Adipocyte (in vitro differentiated cells): ENCODE results near the gene WWP2.
"Not testable (repeated sequence)": the region's sequence is repeated elsewhere in the genome, so short reads cannot be mapped to it uniquely, and the experiment has no call there.

ENCODE experiments used
- DNase-seq: peaks from one replicate; pipeline ENCODE4 v3.0.0-alpha.2; 2015; ENCODE audit warnings: low read depth
- H3K27me3 ChIP-seq: replicated peaks from 2 replicates; pipeline ENCODE4 v1.7.0; 2013; ENCODE audit warnings: mild to moderate bottlenecking, low read length, moderate library complexity; ENCODE audit not compliant: control insufficient read depth, insufficient read depth
- H3K36me3 ChIP-seq: 2 replicates; pipeline ENCODE4 v1.7.0; 2013; ENCODE audit warnings: low read length, mild to moderate bottlenecking, moderate library complexity; ENCODE audit not compliant: control insufficient read depth, insufficient read depth, severe bottlenecking
- H3K4me1 ChIP-seq: 2 replicates; pipeline ENCODE4 v1.7.0; 2013; ENCODE audit warnings: mild to moderate bottlenecking, low read length, moderate library complexity; ENCODE audit not compliant: control insufficient read depth, insufficient read depth
- H3K4me3 ChIP-seq: 2 replicates; pipeline ENCODE4 v1.7.0; 2013; ENCODE audit warnings: mild to moderate bottlenecking, low read length, moderate library complexity
- H3K9ac ChIP-seq: 2 replicates; pipeline ENCODE4 v1.7.0; 2013; ENCODE audit warnings: mild to moderate bottlenecking, low read length, moderate library complexity
- H3K9me3 ChIP-seq: 2 replicates; pipeline ENCODE4 v1.7.0; 2013; ENCODE audit warnings: mild to moderate bottlenecking, low read length, moderate library complexity; ENCODE audit not compliant: control insufficient read depth

The WWP2 gene

DNA sequence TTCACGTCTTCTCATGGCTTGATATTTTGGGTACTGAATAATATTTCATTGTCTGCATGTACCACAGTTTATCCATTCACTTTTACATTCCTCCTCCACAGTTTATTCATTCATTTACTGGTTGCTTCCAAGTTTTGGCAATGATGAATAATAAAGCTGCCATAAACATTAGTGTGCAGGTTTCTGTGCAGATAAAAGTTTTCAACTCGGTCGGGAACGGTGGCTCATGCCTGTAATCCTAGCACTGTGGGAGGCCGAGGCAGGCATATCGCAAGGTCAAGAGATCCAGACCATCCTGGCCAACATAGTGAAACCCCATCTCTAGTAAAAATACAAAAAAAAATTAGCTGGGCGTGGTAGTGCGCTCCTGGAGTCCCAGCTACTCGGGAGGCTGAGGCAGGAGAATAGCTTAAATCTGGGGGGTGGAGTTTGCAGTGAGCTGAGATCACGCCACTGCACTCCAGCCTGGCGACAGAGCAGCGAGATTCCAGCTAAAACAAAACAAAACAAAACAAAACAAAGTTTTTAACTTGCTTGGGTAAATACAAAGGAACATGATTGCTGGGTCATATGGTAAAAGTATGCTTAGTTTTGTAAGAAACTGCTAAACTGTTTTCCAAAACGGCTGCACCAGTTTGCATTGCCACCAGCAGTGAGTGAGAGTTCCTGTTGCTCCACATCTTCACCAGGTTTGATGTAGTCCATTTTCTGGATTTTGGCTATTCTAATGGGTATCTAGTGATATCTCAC is 89.5 kb downstream of the WWP2 start:
- no peaks in the 10 kb centered on the region for H3K36me3 ChIP-seq
- peak overlapping the region; percentile 5 for H3K9ac ChIP-seq
- H3K4me3 ChIP-seq: peak overlapping the region; percentile 40
- no peaks in the 10 kb centered on the region for H3K27me3 ChIP-seq
- H3K9me3 ChIP-seq: no peaks in the 10 kb centered on the region
- H3K4me1 ChIP-seq: peaks cover 28% of the 10 kb centered on the region
- no peak for DNase-seq

DNA sequence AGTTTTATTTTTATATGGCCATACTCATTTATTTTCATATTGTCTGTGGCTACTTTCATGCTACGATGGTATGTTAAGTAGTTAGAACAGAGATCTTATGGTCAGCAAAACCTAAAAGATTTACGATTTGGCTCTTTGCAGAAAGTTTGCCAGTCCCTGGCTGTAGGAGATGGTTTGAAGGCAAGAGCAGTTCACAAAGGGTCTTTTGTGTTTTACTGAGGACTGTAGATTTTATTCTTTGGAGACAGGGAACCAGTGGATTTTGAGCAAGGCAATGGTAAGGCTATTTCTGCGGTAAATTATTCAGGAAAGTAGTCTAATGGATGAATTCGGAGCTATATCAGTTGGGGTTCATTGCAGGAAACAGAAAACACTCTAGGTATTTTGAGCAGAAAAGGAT is 90.7 kb downstream of the WWP2 start:
- Histone ChIP-seq H3K9ac (no peak overlapping the region), H3K4me3 (no peak overlapping the region), H3K9me3 (no peaks in the 10 kb centered on the region), H3K36me3 (no peaks in the 10 kb centered on the region), H3K27me3 (no peaks in the 10 kb centered on the region), H3K4me1 (peaks cover 25% of the 10 kb centered on the region)
- no peak for DNase-seq

DNA sequence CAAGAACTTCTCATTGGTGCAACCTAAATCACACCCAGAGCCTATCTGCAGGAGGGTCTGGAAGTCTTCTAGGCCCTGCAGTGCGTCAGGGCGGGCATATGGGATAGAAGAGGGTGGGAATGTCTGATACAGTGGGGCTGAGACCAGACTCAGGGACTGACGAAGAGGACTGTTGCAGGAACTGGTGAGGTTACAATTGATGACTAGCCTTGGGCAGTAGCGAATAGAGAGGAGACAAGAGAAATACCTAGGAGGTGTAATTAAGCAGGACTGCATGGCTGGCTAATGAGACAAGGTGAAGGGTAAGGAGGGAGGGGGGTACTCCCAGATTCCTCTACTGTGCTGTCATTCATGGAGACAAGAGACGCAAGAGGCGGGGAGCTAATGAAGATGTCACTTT is 91.3 kb downstream of the WWP2 start:
- Histone ChIP-seq H3K9ac (no peak overlapping the region), H3K4me1 (peaks cover 19% of the 10 kb centered on the region), H3K4me3 (no peak overlapping the region), H3K27me3 (no peaks in the 10 kb centered on the region), H3K36me3 (no peaks in the 10 kb centered on the region), H3K9me3 (no peaks in the 10 kb centered on the region)
- no peak for DNase-seq

DNA sequence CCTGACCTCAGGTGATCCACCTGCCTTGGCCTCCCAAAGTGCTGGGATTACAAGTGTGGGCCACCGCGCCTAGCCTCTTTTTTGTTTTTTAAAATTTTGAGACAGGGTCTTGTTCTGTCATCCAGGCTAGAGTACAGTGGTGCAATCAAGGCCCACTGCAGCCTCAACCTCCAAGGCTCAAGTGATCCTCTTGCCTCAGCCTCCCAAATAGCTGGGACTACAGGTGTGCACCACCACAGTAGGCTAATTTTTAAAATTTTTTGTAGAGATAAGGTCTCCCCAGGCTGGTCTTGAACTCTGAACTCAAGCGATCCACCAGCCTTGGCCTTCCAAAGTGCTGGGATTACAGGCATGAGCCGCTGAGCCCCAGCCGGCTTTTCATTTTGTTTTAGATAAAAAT is 92.6 kb downstream of the WWP2 start:
- H3K9me3 ChIP-seq, DNase-seq, H3K27me3 ChIP-seq, H3K36me3 ChIP-seq, H3K4me3 ChIP-seq, H3K9ac ChIP-seq: not testable (repeated sequence)
- peaks cover 17% of the 10 kb centered on the region for H3K4me1 ChIP-seq

DNA sequence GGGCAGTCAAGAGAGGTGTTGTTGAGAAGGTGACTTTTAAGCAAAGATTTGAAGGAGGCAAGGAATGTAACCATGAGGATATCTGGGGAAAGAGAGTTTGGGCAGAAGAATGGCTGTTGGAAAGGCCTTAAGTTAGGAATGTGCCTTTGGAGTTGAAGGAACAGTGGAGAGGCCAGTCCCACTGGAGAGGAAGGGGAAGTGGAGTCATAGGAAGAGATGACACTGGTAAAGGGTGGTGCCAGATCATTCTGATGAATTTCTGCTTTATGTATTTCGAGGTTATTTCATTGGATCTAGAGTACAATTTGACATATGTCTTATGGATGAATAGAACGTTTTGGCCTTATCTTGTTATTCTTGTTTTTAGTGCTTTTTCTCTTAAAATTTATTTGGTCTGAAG is 93.5 kb downstream of the WWP2 start:
- H3K36me3 ChIP-seq: no peaks in the 10 kb centered on the region
- no peak for DNase-seq
- H3K9ac ChIP-seq: no peak overlapping the region
- no peaks in the 10 kb centered on the region for H3K9me3 ChIP-seq
- peaks cover 17% of the 10 kb centered on the region for H3K4me1 ChIP-seq
- H3K4me3 ChIP-seq: no peak overlapping the region
- no peaks in the 10 kb centered on the region for H3K27me3 ChIP-seq

DNA sequence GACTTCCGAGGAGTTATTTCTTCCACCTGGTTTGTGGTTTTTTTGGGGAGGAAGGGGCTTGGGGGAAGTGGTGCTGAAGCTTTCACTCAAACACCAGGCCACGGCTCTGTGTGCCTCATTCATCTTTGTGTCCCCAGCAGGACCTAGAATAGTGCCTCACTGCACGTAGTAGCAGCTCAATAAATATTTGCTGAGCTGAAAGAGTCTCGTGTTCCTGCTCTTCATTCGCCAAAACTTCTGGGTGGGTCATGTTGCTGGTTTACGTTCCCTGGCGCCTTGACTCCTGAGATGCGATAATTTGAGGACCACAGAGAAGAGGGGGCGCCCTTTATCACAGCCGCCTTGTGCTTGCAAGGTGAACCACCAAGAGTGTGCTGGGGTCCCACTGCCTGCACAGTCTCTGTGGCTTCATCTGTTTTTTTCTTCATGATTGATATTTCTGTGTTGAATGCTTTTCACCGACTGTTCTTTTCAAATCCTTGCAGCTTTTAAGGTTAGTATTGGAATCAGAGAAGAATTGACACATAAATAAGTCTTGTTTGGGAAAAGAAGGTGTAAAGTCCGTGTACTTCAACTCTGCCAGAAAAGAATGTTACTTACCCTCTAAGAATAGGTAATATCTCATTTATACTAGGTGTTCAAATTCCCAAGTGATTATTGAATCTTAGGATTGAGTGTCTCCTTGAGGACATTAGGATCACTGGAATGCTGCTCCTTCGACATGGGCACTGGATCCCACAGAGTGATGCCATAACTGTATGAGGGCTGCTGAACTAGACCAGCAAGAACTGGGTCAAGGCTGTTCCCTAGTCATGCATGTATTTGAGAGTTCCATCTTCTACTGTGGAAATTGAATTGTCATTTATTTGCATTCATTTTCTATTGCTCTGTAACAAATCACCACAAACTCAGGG is 96.3 kb downstream of the WWP2 start:
- H3K9ac ChIP-seq: no peak overlapping the region
- DNase-seq: no peak
- H3K27me3 ChIP-seq: no peaks in the 10 kb centered on the region
- no peaks in the 10 kb centered on the region for H3K9me3 ChIP-seq
- no peak overlapping the region for H3K4me3 ChIP-seq
- no peaks in the 10 kb centered on the region for H3K36me3 ChIP-seq
- peaks cover 27% of the 10 kb centered on the region for H3K4me1 ChIP-seq

DNA sequence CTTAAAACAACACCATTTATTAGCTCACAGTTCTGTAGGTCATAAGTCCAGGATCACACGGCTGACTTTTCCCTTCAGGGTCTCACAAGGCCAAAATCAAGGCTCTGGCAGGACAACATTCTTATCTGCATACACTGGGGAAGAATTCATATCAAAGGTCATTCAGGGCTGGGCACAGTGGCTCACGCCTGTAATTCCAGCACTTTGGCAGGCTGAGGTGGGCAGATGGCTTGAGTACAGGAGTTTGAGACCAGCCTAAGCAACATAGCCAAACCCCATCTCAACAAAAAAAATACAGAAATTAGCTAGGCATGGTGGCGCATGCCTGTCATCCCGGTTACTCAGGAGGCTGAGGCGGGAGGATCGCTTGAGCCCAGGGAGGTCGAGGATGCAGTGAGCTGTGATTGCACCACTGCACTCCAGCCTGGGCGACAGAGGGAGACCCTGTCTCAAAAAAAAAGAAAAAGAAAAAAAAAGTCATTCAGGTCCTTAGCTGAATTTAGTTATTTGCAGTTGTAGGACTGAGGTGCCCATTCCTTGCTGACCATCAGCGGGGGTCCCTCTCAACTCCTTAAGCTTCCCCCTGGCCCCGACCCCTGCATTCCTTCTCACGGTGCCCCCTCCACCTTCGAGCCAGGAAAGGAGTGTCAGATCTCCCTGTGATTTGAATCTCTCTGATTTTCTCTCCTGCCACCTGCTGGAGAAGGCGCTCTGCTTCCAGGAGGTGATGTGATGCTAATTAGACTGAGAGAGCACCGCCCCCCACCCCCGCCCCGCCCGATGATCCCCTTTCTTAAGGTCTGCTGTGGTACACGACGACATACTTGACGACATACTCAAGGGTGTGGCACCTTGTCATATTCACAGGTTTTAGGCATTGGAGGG is 97.2 kb downstream of the WWP2 start:
- no peaks in the 10 kb centered on the region for H3K9me3 ChIP-seq
- H3K27me3 ChIP-seq: no peaks in the 10 kb centered on the region
- peaks cover 27% of the 10 kb centered on the region for H3K4me1 ChIP-seq
- no peak overlapping the region for H3K4me3 ChIP-seq
- no peak for DNase-seq
- no peaks in the 10 kb centered on the region for H3K36me3 ChIP-seq
- H3K9ac ChIP-seq: no peak overlapping the region

DNA sequence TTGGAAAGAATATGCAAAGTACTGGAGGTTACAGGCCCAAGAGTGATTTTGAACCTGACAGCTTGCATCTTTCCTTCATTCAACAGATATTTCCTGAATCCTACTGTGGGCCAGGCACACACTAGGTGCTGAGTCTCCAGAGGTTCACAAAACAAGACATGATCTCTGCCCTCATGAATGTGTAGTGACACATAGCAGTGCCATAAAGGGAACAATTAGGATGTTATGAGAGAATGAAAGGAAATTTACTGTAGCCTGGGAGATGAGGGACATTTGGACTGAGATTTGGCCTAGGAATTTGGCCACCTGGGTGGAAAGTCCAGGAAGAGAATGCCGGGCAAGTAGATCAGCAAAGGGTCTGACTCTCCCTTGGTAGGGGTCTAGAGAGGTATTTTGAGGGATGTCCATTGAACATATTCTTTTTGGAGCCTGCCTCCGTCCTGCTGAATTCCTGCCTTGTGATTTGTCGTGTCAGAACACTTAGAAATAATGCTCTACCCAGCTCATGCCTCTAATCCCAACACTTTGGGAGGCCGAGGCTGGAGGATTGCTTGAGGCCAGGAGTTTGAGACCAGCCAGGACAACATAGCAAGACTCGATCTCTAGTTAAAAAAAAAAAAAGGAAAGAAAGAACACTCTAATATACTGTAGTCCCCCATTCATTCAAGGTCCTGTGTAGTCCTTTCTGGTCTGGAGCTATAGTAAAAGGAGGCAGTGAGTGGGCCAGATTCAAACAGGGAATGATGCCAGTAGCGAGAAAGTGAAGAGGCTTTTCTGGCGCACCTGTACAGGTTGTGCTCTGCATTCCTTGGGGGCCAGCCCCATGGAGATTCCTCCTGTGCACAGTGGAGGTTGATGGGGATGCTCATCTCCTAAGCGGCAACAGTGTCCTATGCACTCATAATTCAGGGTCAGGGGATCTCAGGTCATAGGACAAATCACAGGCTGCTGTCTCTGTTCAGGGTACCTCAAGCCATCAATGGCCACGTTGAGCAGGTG is 98.4 kb downstream of the WWP2 start:
- Histone ChIP-seq H3K9ac (no peak overlapping the region), H3K36me3 (no peaks in the 10 kb centered on the region), H3K4me1 (peaks cover 27% of the 10 kb centered on the region), H3K9me3 (no peaks in the 10 kb centered on the region), H3K27me3 (no peaks in the 10 kb centered on the region), H3K4me3 (no peak overlapping the region)
- no peak for DNase-seq

DNA sequence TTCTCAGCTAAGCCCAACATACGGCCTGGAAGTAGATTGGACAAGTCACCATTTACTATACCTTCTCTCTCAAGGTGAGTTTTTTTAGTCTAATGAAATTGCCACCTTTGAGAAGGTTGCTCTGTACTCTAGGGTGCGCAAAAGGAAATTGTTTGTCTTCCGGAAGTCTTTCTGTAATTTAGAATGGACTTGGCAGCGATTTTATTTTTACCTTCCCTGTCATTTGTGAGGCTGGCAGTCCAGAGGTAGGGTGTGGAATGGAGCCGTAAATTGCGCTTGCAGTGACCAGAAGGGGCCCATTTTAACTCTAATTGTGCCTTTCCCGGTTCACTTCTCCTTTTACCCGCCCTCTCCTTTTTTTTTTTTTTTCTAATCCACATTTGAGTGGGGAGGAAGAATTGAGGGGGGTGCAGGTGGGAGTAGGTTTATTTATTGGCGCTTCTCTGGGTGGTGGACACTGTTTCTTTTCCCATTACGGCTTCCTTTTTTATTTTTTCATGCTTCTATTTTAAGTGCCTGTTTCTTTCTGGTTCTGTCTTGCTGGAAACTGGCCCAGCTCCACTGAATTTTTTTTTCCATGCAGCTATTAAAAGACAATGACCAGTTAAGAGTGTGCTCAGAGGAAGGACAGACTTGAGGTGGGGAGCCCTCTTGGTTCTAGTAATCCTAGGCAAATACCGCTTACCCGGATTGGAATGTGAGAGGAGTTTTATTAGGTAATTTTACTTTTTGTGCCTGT is 99.3 kb downstream of the WWP2 start:
- DNase-seq: peak; percentile 45
- Histone ChIP-seq H3K27me3 (no peaks in the 10 kb centered on the region), H3K36me3 (no peaks in the 10 kb centered on the region), H3K4me1 (peaks cover 23% of the 10 kb centered on the region), H3K9me3 (no peaks in the 10 kb centered on the region), H3K9ac (peak overlapping the region; percentile 63), H3K4me3 (peak overlapping the region; percentile 56)
